HCT116 (cell line): ENCODE data around the gene ALG8. TPM values are rescaled to one million over a fixed set of nuclear protein-coding genes. Genes with fewer than 3 reads are reported as not detected.

Source experiments
- ATAC-seq: fragments of 200-7000 bp; cut with Tn5 transposase; 2 replicates; pipeline ENCODE4 v1.9.1; 2020; ENCODE audit warnings: mild to moderate bottlenecking, moderate library complexity
- BruUV-seq: library from RNA; stranded (reverse); fragments of 400-500 nt; replicated peaks from 2 replicates; lab custom pipeline; 2021; lab: Mats Ljungman, UMichigan
- CTCF ChIA-PET: fragments of 300-600 bp; sonication (Branson Sonifier 250); formaldehyde crosslinking; loops from one replicate; lab custom pipeline; 2021; ENCODE audit warnings: antibody characterized with exemption; lab: Charles Lee
- POLR2A ChIA-PET: fragments of 300-600, 350-600 bp; sonication (Branson Sonifier 250); formaldehyde crosslinking; loops from one replicate; lab custom pipeline; 2021; ENCODE audit warnings: antibody characterized with exemption; lab: Charles Lee
- RAD21 ChIA-PET, 2 experiments: fragments of 300-600 bp; sonication (Branson Sonifier 250); formaldehyde crosslinking; loops; one replicate each; lab custom pipeline; 2023; ENCODE audit warnings: low total read pairs in 2 of 2; ENCODE audit not compliant: uncharacterized antibody in 2 of 2, unreplicated experiment in 2 of 2, low non-redundant PET in 1 of 2; lab: Charles Lee
- DNase-seq: peaks from one replicate; pipeline ENCODE4 v3.0.0-alpha.2; 2010; ENCODE audit warnings: low read depth, low spot score
- H2AFZ ChIP-seq: fragments of 200-600 bp; shearing (Covaris generic), sonication (generic); 2 replicates; pipeline ENCODE4 v1.6.1; 2017; ENCODE audit warnings: low read depth, mixed run types, mixed read lengths, antibody characterized with exemption, low read length; ENCODE audit not compliant: poor library complexity, severe bottlenecking
- H3K27ac ChIP-seq: 2 replicates; pipeline ENCODE4 v1.5.1; 2012; ENCODE audit warnings: low read depth, low read length
- H3K27me3 ChIP-seq: fragments of 200-600 bp; sonication (generic); 2 replicates; pipeline ENCODE4 v1.6.1; 2016; ENCODE audit warnings: mixed run types, low read length, mixed read lengths; ENCODE audit not compliant: insufficient read depth
- H3K36me3 ChIP-seq, 2 experiments: fragments of 200-500 bp in 1 of 2; fragments of 200-600 bp in 1 of 2; sonication (Bioruptor generic) in 1 of 2; sonication (generic) in 1 of 2; 2 replicates each; pipeline versions ENCODE4 v1.5.1 to v1.6.1; 2014 to 2016; ENCODE audit warnings: low read length in 2 of 2, inconsistent platforms in 1 of 2, mixed read lengths in 1 of 2, mixed run types in 1 of 2; ENCODE audit not compliant: insufficient read depth in 2 of 2, control insufficient read depth in 1 of 2
- H3K4me1 ChIP-seq, 2 experiments: fragments of 200-600 bp in 1 of 2; sonication (generic) in 1 of 2; 2 replicates each; pipeline versions ENCODE4 v1.5.1 to v1.6.1; 2012 to 2017; ENCODE audit warnings: low read length in 2 of 2, inconsistent platforms in 1 of 2, mild to moderate bottlenecking in 1 of 2, mixed read lengths in 1 of 2, mixed run types in 1 of 2, moderate library complexity in 1 of 2; ENCODE audit not compliant: insufficient read depth in 2 of 2, control insufficient read depth in 1 of 2
- H3K4me2 ChIP-seq: fragments of 200-600 bp; sonication (generic); 2 replicates; pipeline ENCODE4 v1.6.1; 2017; ENCODE audit warnings: mixed run types, low read length, mixed read lengths
- H3K4me3 ChIP-seq, 2 experiments: fragments of 200-600 bp in 1 of 2; sonication (generic) in 1 of 2; replicated peaks in 1 of 2; 2 replicates each; pipeline ENCODE4 v1.5.1; 2011 to 2016; ENCODE audit warnings: low read length in 2 of 2, control low read depth in 1 of 2, low read depth in 1 of 2, mild to moderate bottlenecking in 1 of 2, mixed read lengths in 1 of 2, mixed run types in 1 of 2
- H3K79me2 ChIP-seq: fragments of 200-600 bp; sonication (generic); 2 replicates; pipeline ENCODE4 v1.6.1; 2017; ENCODE audit warnings: mild to moderate bottlenecking, mixed run types, low read length, moderate library complexity, mixed read lengths; ENCODE audit not compliant: insufficient read depth
- H3K9ac ChIP-seq: fragments of 200-600 bp; sonication (generic); 2 replicates; pipeline ENCODE4 v1.6.1; 2016; ENCODE audit warnings: low read length, mixed read lengths
- H3K9me2 ChIP-seq: fragments of 200-600 bp; sonication (generic), shearing (Covaris generic); 2 replicates; pipeline ENCODE4 v1.6.1; 2017; ENCODE audit warnings: mixed run types, mild to moderate bottlenecking, moderate library complexity; ENCODE audit not compliant: insufficient read depth
- H3K9me3 ChIP-seq, 2 experiments: fragments of 200-500 bp in 1 of 2; fragments of 200-600 bp in 1 of 2; sonication (Bioruptor generic) in 1 of 2; sonication (generic) in 1 of 2; 2 replicates each; pipeline ENCODE4 v1.6.1; 2014 to 2017; ENCODE audit warnings: low read length in 2 of 2, mixed read lengths in 2 of 2, inconsistent platforms in 1 of 2, low read depth in 1 of 2, mild to moderate bottlenecking in 1 of 2, mixed run types in 1 of 2, moderate library complexity in 1 of 2; ENCODE audit not compliant: control insufficient read depth in 1 of 2, insufficient read depth in 1 of 2
- H4K20me1 ChIP-seq: fragments of 200-600 bp; sonication (generic), shearing (Covaris generic); 2 replicates; pipeline ENCODE4 v1.6.1; 2017; ENCODE audit warnings: mixed run types, mild to moderate bottlenecking, moderate library complexity; ENCODE audit not compliant: insufficient read depth
- ELF1 ChIP-seq: IDR thresholded peaks from 2 replicates; pipeline ENCODE4 v1.6.1; 2012; ENCODE audit warnings: low read depth, borderline replicate concordance
- EZH2phosphoT487 ChIP-seq: fragments of 200-600 bp; IDR thresholded peaks from 2 replicates; pipeline ENCODE4 v1.6.1; 2018; ENCODE audit warnings: antibody characterized with exemption, borderline replicate concordance
- FOSL1 ChIP-seq: IDR thresholded peaks from 2 replicates; pipeline ENCODE4 v1.6.1; 2012; ENCODE audit warnings: low read depth
- JUND ChIP-seq: IDR thresholded peaks from 2 replicates; pipeline ENCODE4 v1.6.1; 2012
- MAX ChIP-seq: IDR thresholded peaks from 2 replicates; pipeline ENCODE4 v1.6.1; 2012
- POLR2AphosphoS5 ChIP-seq: IDR thresholded peaks from 2 replicates; pipeline ENCODE4 v1.6.1; 2011; ENCODE audit warnings: mild to moderate bottlenecking, low read depth, low read length, moderate library complexity
- RAD21 ChIP-seq: IDR thresholded peaks from 2 replicates; pipeline ENCODE4 v1.6.1; 2012; ENCODE audit warnings: low read depth, mild to moderate bottlenecking
- REST ChIP-seq: IDR thresholded peaks from 2 replicates; pipeline ENCODE4 v1.6.1; 2012; ENCODE audit warnings: low read depth
- ZFX ChIP-seq: fragments of 450-650 bp; IDR thresholded peaks from 2 replicates; pipeline ENCODE4 v1.6.1; 2017
- intact Hi-C: fragments of 100-400 bp; cut with micrococcal nuclease; formaldehyde crosslinking; loops from 2 replicates; pipeline ENCODE4 v1.10.0; 2022
- total RNA-seq: library from RNA; stranded (reverse); gene quantifications from one replicate; pipeline ENCODE4 v1.2.1, GENCODE V29; 2021; ENCODE audit not compliant: unreplicated experiment

The ALG8 gene
- total RNA-seq, 1 experiment from 2014 or later = 50.1 TPM

GRCh38 chr11:78081583-78081982 lies 57.8 kb downstream of the ALG8 start:
- no peak overlapping the region for H2AFZ ChIP-seq
- H3K4me1 ChIP-seq = peaks cover 0 to 17% of the 10 kb centered on the region in 2 experiments; a peak in 3 of 4 replicates
- CTCF ChIA-PET = no interaction called here
- no peaks in the 10 kb centered on the region for H3K36me3 ChIP-seq
- H4K20me1 ChIP-seq = no peaks in the 10 kb centered on the region
- no peaks in the 10 kb centered on the region for H3K9me3 ChIP-seq
- intact Hi-C loops = no loop called here
- no peak overlapping the region for H3K9ac ChIP-seq
- H3K4me3 ChIP-seq = no peak overlapping the region
- RAD21 ChIA-PET = no interaction called here
- H3K27ac ChIP-seq = no peak overlapping the region
- peaks cover 31% of the 10 kb centered on the region for H3K79me2 ChIP-seq
- BruUV-seq = no TSS peak
- H3K27me3 ChIP-seq = no peaks in the 10 kb centered on the region
- H3K9me2 ChIP-seq = no peaks in the 10 kb centered on the region
- TF ChIP-seq ELF1 (no peak), EZH2phosphoT487 (no peak), JUND (no peak), POLR2AphosphoS5 (no peak), RAD21 (no peak), ZFX (no peak), MAX (no peak), FOSL1 (no peak), REST (no peak)
- POLR2A ChIA-PET = no interaction called here
- ATAC-seq (no peak), DNase-seq (no peak)
- H3K4me2 ChIP-seq = no peak overlapping the region
